Measurements from ENCODE around the gene SPIB.
"Not testable (repeated sequence)": the region's sequence is repeated elsewhere in the genome, so short reads cannot be mapped to it uniquely, and the experiment has no call there.

The SPIB gene

GRCh38 chr19:50473336-50473735, 54.6 kb downstream of the SPIB start:
- not testable (repeated sequence) for DNase-seq (ENCODE audit: low spot score)

- DNase-seq (ENCODE audit: low spot score): no peak
These were observed 56.4 kb downstream of the SPIB start for GRCh38 chr19:50475101-50475568.

- no peak for DNase-seq (ENCODE audit: low spot score)
These were observed 57.0 kb downstream of the SPIB start for GRCh38 chr19:50475736-50476223.

- DNase-seq (ENCODE audit: low spot score): peak; percentile 99
These were observed 57.6 kb downstream of the SPIB start, which contains the start of the genes EMC10 and GARIN5A for GRCh38 chr19:50476224-50476906. Gene EMC10 (plus strand): TSS chr19:50476507. CDS start chr19:50476545, 38 bp downstream. Gene GARIN5A (minus strand): TSS chr19:50476848. CDS start chr19:50476388, 460 bp downstream.

GRCh38 chr19:50476907-50477238, 58.1 kb downstream of the SPIB start:
- DNase-seq (ENCODE audit: low spot score): no peak

- DNase-seq (ENCODE audit: low spot score): no peak
These were observed 59.2 kb downstream of the SPIB start for GRCh38 chr19:50477751-50478515.

GRCh38 chr19:50478901-50479715, 60.4 kb downstream of the SPIB start:
- DNase-seq (ENCODE audit: low spot score): no peak

GRCh38 chr19:50479761-50480251, 61.1 kb downstream of the SPIB start:
- no peak for DNase-seq (ENCODE audit: low spot score)

- no peak for DNase-seq (ENCODE audit: low spot score)
These were observed 61.8 kb downstream of the SPIB start for GRCh38 chr19:50480281-50481111.
